Karpas-422 (cell line): Measurements from ENCODE around the gene ITPKB. TPM values are rescaled to one million over a fixed set of nuclear protein-coding genes. Genes with fewer than 3 reads are reported as not detected.

Experiments
- DNase-seq: peaks from one replicate; pipeline ENCODE4 v3.0.0-alpha.2; 2015
- H2AFZ ChIP-seq: fragments of 200-600 bp; sonication (generic); 2 replicates; pipeline ENCODE4 v1.6.1; 2014; ENCODE audit warnings: antibody characterized with exemption, low read length, mixed read lengths
- H3K27ac ChIP-seq: fragments of 200-600 bp; sonication (generic); 2 replicates; pipeline ENCODE4 v1.5.1; 2014; ENCODE audit warnings: mild to moderate bottlenecking, low read length, moderate library complexity
- H3K27me3 ChIP-seq: fragments of 200-600 bp; sonication (generic); 2 replicates; pipeline ENCODE4 v1.6.1; 2014; ENCODE audit warnings: low read length, mixed read lengths
- H3K36me3 ChIP-seq: fragments of 200-600 bp; sonication (generic); 2 replicates; pipeline ENCODE4 v1.6.1; 2014; ENCODE audit warnings: low read length, mixed read lengths; ENCODE audit not compliant: insufficient read depth
- H3K4me1 ChIP-seq: fragments of 200-600 bp; sonication (generic); 2 replicates; pipeline ENCODE4 v1.6.1; 2014; ENCODE audit warnings: mild to moderate bottlenecking, low read length, mixed read lengths
- H3K4me2 ChIP-seq: fragments of 200-600 bp; sonication (generic); 2 replicates; pipeline ENCODE4 v1.6.1; 2014; ENCODE audit warnings: low read length, low read depth, mild to moderate bottlenecking; ENCODE audit not compliant: poor library complexity, severe bottlenecking
- H3K4me3 ChIP-seq: fragments of 200-600 bp; sonication (generic); 2 replicates; pipeline ENCODE4 v1.5.1; 2014; ENCODE audit warnings: mild to moderate bottlenecking, antibody characterized with exemption, low read length, mixed read lengths
- H3K79me2 ChIP-seq: fragments of 200-600 bp; sonication (generic); 2 replicates; pipeline ENCODE4 v1.6.1; 2014; ENCODE audit warnings: mild to moderate bottlenecking, low read length, mixed read lengths
- H3K9ac ChIP-seq: fragments of 200-600 bp; sonication (generic); 2 replicates; pipeline ENCODE4 v1.6.0; 2014; ENCODE audit warnings: low read length
- H3K9me2 ChIP-seq: fragments of 200-600 bp; sonication (generic), shearing (Covaris generic); replicated peaks from 2 replicates; pipeline ENCODE4 v1.6.0; 2014; ENCODE audit warnings: mild to moderate bottlenecking, low read length, moderate library complexity; ENCODE audit not compliant: insufficient read depth
- H3K9me3 ChIP-seq: fragments of 300-700, 200-600 bp; sonication (generic); 2 replicates; pipeline ENCODE4 v1.6.1; 2014; ENCODE audit warnings: low read length, mixed read lengths
- H4K20me1 ChIP-seq: fragments of 200-600 bp; sonication (generic); 2 replicates; pipeline ENCODE4 v1.6.1; 2014; ENCODE audit warnings: mild to moderate bottlenecking, antibody characterized with exemption, low read length, low read depth; ENCODE audit not compliant: insufficient read depth
- total RNA-seq: library from RNA; depleted of rRNA; stranded (reverse); fragments of >200 nt; shearing (Covaris generic); gene quantifications from 2 replicates; pipeline ENCODE4 v1.2.3, GENCODE V29; 2014; ENCODE audit warnings: low replicate concordance

ITPKB gene
- total RNA-seq, 1 experiment from 2014 or later: 79.0 TPM

DNA sequence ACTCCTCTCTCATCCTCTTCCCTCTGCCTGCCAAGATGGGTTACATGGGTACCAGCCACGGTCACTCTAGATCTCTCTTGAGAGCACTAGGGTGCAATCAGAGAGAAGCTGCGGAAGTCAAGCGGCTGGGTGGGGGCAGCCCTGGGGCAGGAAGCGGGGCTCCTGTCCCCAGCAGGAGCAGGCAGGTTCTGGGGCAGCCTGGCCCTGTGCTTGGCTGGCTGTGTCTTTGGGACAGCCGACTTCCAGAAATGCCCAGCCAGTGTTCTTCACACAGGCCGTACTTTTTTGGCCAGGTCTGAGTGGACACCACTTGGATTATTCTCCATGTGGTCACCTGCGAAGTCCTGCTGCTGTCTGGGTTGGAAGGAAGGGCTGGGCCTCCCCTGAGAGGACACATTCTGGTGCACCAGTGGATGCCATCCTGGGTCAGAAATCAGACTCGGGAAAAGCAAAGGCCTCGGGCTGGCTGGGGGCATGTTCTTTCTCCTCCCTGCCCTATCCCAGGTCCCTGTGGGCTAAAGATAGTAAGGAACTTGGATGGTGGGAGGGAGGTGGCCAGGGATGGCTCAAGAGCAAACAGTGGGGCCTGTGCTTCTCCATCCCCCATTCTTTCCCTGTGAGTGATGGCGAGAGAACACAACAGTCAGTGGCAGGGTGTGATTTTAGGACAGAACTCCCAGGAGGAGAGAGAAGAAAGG is 93.7 kb downstream of the ITPKB start:
- Histone ChIP-seq H3K9me2 (no peaks in the 10 kb centered on the region), H3K4me2 (no peak overlapping the region), H3K27ac (no peak overlapping the region), H3K36me3 (peaks cover 41% of the 10 kb centered on the region), H3K4me1 (no peaks in the 10 kb centered on the region), H3K79me2 (peaks cover 18% of the 10 kb centered on the region), H4K20me1 (no peaks in the 10 kb centered on the region; the same call in 1 of the 2 replicates), H3K9ac (peak overlapping the region; percentile 66), H2AFZ (no peak overlapping the region), H3K9me3 (no peaks in the 10 kb centered on the region), H3K4me3 (peak overlapping the region; percentile 27; the same call in 1 of the 2 replicates), H3K27me3 (no peaks in the 10 kb centered on the region)
- DNase-seq: peak; percentile 83

DNA sequence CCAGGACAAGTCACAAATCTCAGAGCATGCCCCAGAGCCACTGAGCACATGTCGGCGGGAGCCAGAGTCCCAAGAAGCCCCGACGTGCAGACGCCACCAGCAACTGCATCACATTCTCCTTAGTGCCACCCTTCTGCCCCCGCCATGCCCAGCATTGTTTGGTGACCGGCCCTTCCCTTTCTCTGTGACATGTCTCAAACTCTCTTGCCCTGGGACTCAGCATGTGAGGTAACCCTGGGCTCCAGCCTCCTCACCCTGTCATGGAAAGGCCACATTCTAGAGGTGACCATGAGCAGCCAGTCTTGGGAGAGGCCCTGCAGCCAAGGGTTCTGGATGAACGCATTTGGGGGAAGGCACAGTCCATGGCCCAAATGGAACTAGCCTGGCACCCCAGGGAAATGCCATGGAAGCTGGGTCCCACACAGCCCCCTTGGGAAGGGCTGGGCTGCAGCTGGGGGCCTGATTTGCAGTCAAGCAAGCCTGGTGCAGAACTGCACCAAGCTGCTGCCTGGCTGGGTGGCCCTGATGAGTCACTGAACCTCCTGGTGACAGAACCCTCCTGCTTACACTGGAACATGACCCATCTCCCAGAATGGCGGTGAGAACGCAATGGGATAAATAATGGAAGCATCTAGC is 94.4 kb downstream of the ITPKB start:
- Histone ChIP-seq H3K4me2 (no peak overlapping the region), H3K9me2 (no peaks in the 10 kb centered on the region), H4K20me1 (no peaks in the 10 kb centered on the region; the same call in 1 of the 2 replicates), H2AFZ (no peak overlapping the region), H3K4me3 (peak overlapping the region; percentile 27; the same call in 1 of the 2 replicates), H3K79me2 (peaks cover 22% of the 10 kb centered on the region), H3K9ac (peak overlapping the region; percentile 66), H3K9me3 (no peaks in the 10 kb centered on the region), H3K27ac (no peak overlapping the region), H3K4me1 (no peaks in the 10 kb centered on the region), H3K27me3 (no peaks in the 10 kb centered on the region), H3K36me3 (peaks cover 48% of the 10 kb centered on the region)
- peak; percentile 84 for DNase-seq

DNA sequence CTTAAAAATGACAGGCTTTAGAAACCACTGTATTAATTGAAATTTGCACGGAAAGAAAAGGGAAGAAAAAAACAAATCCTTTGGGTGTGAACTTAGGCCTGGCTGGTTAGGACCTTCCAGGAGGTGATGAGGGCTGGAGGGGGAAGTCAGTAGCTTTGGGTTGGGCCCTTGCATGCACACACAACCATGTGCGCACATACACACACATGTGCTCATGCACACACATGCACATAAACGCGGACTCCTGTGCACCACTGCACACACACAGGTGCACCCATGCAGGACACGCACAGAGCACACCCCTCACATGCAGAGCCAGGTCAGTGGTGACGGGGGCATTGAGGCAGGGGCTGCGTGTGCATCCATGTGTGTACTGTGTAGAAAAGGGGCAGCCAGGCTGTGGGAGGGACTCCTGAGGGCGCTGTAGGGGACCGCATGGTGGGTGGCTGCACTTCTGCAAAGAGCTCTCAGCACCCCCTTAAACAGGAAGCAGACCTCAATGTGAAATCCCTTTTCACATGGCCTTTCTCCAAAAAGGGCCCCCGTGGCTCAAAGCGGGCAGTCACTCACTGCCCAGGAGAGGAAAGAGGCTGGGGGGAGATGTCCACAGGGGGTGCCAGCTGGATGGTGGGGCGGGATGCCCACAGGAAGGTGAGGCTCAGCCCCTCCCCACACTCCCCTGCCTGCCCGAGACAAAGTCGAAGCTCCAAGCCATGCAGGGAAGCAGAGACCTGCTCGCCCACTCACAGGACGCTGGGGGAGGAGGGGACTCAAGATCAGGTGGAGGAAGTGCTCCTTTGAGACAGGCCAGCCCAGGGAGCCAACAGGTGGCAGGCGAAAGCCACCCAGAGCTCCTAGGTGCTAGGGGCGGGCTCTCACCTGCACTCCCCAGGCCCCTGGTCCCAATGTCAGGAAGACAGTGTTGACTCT is 95.2 kb downstream of the ITPKB start:
- Histone ChIP-seq H3K4me1 (no peaks in the 10 kb centered on the region), H3K27me3 (no peaks in the 10 kb centered on the region), H3K4me2 (no peak overlapping the region), H3K9me3 (no peaks in the 10 kb centered on the region), H3K36me3 (peaks cover 48% of the 10 kb centered on the region), H3K79me2 (peaks cover 16% of the 10 kb centered on the region), H2AFZ (no peak overlapping the region), H3K9me2 (no peaks in the 10 kb centered on the region), H3K27ac (no peak overlapping the region), H3K9ac (peak overlapping the region; percentile 66), H4K20me1 (no peaks in the 10 kb centered on the region; the same call in 1 of the 2 replicates), H3K4me3 (peak overlapping the region; percentile 28; the same call in 1 of the 2 replicates)
- peak; percentile 93 for DNase-seq

DNA sequence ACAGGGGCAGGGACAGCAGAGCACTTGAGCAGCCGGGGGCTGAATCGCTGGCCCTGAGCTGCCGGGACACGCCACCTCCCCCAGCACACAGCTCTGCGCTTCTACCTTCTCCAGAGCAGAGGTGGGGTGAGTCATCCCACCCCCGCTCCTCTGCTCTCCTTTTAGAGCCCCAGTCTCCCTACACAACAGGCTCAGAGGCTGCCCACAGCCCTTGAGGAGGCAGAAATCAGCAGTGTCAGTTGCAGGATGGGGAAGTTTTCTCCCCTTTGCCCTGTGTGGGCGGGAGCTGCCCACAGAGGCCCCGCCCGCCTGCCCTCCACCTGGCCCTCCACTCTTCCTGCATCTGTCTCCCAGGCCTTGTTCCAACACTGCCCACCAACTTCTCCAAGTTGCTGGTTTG is 95.9 kb downstream of the ITPKB start:
- Histone ChIP-seq H3K36me3 (peaks cover 48% of the 10 kb centered on the region), H3K9ac (peak overlapping the region; percentile 66), H3K9me2 (no peaks in the 10 kb centered on the region), H3K9me3 (no peaks in the 10 kb centered on the region), H3K79me2 (peaks cover 11% of the 10 kb centered on the region; the same call in 1 of the 2 replicates), H3K4me1 (no peaks in the 10 kb centered on the region), H3K4me3 (peak overlapping the region; percentile 28; the same call in 1 of the 2 replicates), H3K27ac (no peak overlapping the region), H3K4me2 (no peak overlapping the region), H3K27me3 (no peaks in the 10 kb centered on the region), H2AFZ (no peak overlapping the region), H4K20me1 (no peaks in the 10 kb centered on the region; the same call in 1 of the 2 replicates)
- peak; percentile 84 for DNase-seq

DNA sequence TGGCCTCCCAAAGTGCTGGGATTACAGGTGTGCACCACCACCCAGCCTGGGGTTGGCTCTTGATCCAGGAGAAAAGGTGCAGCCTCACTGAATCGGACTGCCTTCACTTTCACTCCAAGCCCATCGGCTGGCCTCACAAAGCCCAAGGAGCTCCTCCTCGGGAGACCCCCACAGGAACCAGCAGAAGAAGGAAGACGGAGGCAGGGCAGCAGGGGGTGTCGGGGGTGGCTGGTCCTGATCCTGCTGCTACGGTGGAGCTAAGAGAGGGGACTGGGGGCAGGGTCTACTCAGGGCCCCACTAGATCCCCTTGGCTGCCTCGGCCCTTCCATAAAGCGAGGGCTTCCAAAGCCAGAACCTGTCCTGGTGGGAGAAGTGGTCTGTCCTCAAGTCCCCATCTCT is 96.7 kb downstream of the ITPKB start:
- Histone ChIP-seq H2AFZ (no peak overlapping the region), H3K9me2 (no peaks in the 10 kb centered on the region), H3K4me3 (peak overlapping the region; percentile 28; the same call in 1 of the 2 replicates), H3K79me2 (peaks cover 8% of the 10 kb centered on the region; the same call in 1 of the 2 replicates), H3K27ac (no peak overlapping the region), H3K4me1 (no peaks in the 10 kb centered on the region), H3K36me3 (peaks cover 46% of the 10 kb centered on the region), H3K9me3 (no peaks in the 10 kb centered on the region), H3K4me2 (no peak overlapping the region), H4K20me1 (no peaks in the 10 kb centered on the region; the same call in 1 of the 2 replicates), H3K27me3 (no peaks in the 10 kb centered on the region), H3K9ac (peak overlapping the region; percentile 66)
- DNase-seq: no peak

DNA sequence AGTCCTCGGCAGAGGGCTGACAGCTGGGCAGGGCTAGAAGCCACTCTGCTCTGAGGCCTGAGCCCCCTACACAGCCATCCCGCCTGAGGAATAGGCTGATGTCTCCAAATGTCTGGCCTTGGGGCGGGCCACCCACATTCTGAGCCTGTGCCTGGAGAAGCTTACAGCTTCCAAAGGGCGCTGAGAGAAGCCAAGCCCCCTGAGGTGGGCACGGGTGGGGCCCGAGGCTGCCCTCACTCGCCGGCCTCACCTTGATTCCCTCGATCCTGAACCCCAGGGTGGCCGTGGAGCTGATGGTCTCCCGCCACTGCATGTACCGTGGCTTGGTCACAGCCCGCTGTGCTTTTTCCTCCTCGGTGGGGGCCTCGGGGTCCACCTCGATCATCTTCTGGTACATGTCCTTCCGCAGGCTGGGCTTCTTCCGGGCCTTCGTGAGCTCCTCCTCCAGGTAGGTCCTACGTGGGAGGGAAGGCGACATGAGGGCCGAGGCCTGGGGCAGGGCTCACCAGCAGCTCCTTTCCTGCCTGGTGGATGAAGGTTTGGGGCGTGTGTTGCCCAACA is 97.3 kb downstream of the ITPKB start:
- H3K4me2 ChIP-seq: no peak overlapping the region
- peaks cover 46% of the 10 kb centered on the region for H3K36me3 ChIP-seq
- H3K9me3 ChIP-seq: no peaks in the 10 kb centered on the region
- H4K20me1 ChIP-seq: no peaks in the 10 kb centered on the region
- no peak overlapping the region for H3K27ac ChIP-seq
- no peak overlapping the region for H2AFZ ChIP-seq
- H3K9ac ChIP-seq: peak overlapping the region; percentile 66
- no peak for DNase-seq
- peaks cover 4% of the 10 kb centered on the region; the same call in 1 of the 2 replicates for H3K79me2 ChIP-seq
- no peaks in the 10 kb centered on the region for H3K4me1 ChIP-seq
- no peaks in the 10 kb centered on the region for H3K27me3 ChIP-seq
- no peaks in the 10 kb centered on the region for H3K9me2 ChIP-seq
- peak overlapping the region; percentile 3; the same call in 1 of the 2 replicates for H3K4me3 ChIP-seq

DNA sequence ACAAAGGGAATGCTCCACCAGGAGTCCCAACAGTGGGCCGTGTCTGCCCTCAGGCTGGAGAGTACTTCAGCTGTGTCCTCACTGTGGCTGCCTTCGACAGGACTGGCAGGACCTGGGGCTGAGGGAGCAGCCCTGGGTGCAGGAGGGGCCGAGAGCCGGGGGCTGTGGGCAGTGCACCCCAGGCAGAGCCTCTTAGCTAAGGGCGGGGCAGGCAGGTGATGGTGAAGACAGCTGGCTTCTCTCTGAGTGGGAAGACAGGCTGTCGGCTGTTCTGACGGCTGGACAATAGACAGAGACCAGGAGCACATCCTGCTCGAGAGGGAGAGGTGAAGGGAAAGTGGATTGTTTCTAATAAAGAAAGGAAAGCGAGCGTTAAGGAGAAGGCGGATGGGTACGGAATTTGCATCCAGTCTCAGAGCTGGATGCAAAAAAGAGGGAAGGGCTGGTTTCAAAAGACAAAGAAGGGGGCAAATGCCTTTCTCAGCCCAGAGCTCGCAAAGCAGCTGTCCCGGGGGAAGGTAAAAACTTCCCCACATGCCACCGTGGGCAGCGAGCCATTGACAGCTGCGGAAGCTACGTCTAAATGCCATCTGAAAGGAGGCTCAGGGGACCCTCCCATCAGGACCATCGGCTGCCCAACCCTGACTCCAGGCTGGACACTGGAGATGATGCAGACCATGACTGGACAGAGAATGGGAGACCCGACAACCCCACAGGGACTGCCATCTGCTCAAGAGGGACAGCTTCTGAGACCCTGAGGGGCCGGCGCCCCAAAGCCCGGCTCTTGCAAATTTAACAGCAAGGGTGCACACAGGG is 98.6 kb downstream of the ITPKB start:
- Histone ChIP-seq H3K27ac (no peak overlapping the region), H3K9me2 (no peaks in the 10 kb centered on the region), H3K4me1 (no peaks in the 10 kb centered on the region), H3K4me3 (peak overlapping the region; percentile 26; the same call in 1 of the 2 replicates), H3K9ac (peak overlapping the region; percentile 66), H3K9me3 (no peaks in the 10 kb centered on the region), H4K20me1 (no peaks in the 10 kb centered on the region), H3K36me3 (peaks cover 48% of the 10 kb centered on the region), H2AFZ (no peak overlapping the region), H3K4me2 (no peak overlapping the region), H3K27me3 (no peaks in the 10 kb centered on the region), H3K79me2 (peaks cover 4% of the 10 kb centered on the region; the same call in 1 of the 2 replicates)
- peak; percentile 90 for DNase-seq
